ENCODE results near the gene ATP5ME.
A peak's percentile ranks its signal among the peaks of the same experiment; 100 is the strongest.

ATP5ME gene

DNA sequence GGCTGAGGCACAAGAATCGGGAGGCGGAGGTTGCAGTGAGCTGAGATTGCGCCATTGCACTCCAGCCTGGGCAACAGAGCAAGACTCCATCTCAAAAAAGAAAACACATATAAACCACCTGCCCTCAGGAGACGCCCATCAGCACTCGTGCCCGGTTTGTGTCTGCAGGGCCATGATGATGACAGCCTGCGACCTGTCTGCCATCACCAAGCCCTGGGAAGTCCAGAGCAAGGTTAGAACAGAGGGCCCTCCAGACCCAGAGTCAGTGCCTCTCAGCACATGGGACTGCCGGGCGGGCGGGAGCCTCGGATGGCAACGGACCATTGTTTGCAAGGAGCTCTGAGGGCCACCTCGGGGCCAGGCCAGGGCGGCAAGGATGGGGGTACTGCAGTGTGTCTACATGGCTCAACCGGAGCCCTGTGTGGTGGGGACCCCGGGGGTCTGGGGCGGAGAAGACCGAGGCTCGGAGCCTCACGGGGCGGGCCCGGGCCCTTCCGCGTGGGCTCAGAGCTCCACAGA, 9.3 kb downstream of the ATP5ME start:
- no peak overlapping the region for H3K9ac ChIP-seq (ENCODE audit: low read length)
- no peak overlapping the region for H3K4me3 ChIP-seq (ENCODE audit: low read depth, low read length)
- no peaks in the 10 kb centered on the region for H3K9me3 ChIP-seq (ENCODE audit: control insufficient read depth, insufficient read depth, low read depth, low read length)
- H3K4me1 ChIP-seq (ENCODE audit: control insufficient read depth, insufficient read depth, low read length) = peaks cover 4% of the 10 kb centered on the region; the same call in 1 of the 2 replicates
- no peak overlapping the region for H3K27ac ChIP-seq (ENCODE audit: low read depth, low read length)
- H3K36me3 ChIP-seq (ENCODE audit: control insufficient read depth, insufficient read depth, low read length) = no peaks in the 10 kb centered on the region; the same call in none of the 2 replicates
- H3K27me3 ChIP-seq (ENCODE audit: control insufficient read depth, insufficient read depth, low read length) = no peaks in the 10 kb centered on the region

- Histone ChIP-seq H3K36me3 (ENCODE audit: control insufficient read depth, insufficient read depth, low read length) (no peaks in the 10 kb centered on the region; the same call in none of the 2 replicates), H3K9ac (ENCODE audit: low read length) (peak overlapping the region; percentile 78), H3K27ac (ENCODE audit: low read depth, low read length) (peak overlapping the region; percentile 36; the same call in 1 of the 2 replicates), H3K9me3 (ENCODE audit: control insufficient read depth, insufficient read depth, low read depth, low read length) (no peaks in the 10 kb centered on the region), H3K27me3 (ENCODE audit: control insufficient read depth, insufficient read depth, low read length) (no peaks in the 10 kb centered on the region), H3K4me1 (ENCODE audit: control insufficient read depth, insufficient read depth, low read length) (peaks cover 4% of the 10 kb centered on the region; the same call in 1 of the 2 replicates), H3K4me3 (ENCODE audit: low read depth, low read length) (peak overlapping the region; percentile 77)
Observed at GRCh38 chr4:663438-664428, 10.3 kb downstream of the ATP5ME start.

- peak overlapping the region; percentile 77 for H3K4me3 ChIP-seq (ENCODE audit: low read depth, low read length)
- no peaks in the 10 kb centered on the region for H3K27me3 ChIP-seq (ENCODE audit: control insufficient read depth, insufficient read depth, low read length)
- H3K9ac ChIP-seq (ENCODE audit: low read length) = peak overlapping the region; percentile 78
- no peak overlapping the region for H3K27ac ChIP-seq (ENCODE audit: low read depth, low read length)
- H3K9me3 ChIP-seq (ENCODE audit: control insufficient read depth, insufficient read depth, low read depth, low read length) = no peaks in the 10 kb centered on the region
- no peaks in the 10 kb centered on the region; the same call in none of the 2 replicates for H3K36me3 ChIP-seq (ENCODE audit: control insufficient read depth, insufficient read depth, low read length)
- peaks cover 4% of the 10 kb centered on the region; the same call in 1 of the 2 replicates for H3K4me1 ChIP-seq (ENCODE audit: control insufficient read depth, insufficient read depth, low read length)
Observed at GRCh38 chr4:663046-663437, 11.0 kb downstream of the ATP5ME start.

- H3K36me3 ChIP-seq (ENCODE audit: control insufficient read depth, insufficient read depth, low read length) = no peaks in the 10 kb centered on the region; the same call in none of the 2 replicates
- H3K4me3 ChIP-seq (ENCODE audit: low read depth, low read length) = no peak overlapping the region
- peaks cover 4% of the 10 kb centered on the region; the same call in 1 of the 2 replicates for H3K4me1 ChIP-seq (ENCODE audit: control insufficient read depth, insufficient read depth, low read length)
Observed at GRCh38 chr4:661881-662761, 12.0 kb downstream of the ATP5ME start.

GRCh38 chr4:661231-661630, 12.8 kb downstream of the ATP5ME start:
- no peak overlapping the region for H3K9ac ChIP-seq (ENCODE audit: low read length)
- H3K9me3 ChIP-seq (ENCODE audit: control insufficient read depth, insufficient read depth, low read depth, low read length) = no peaks in the 10 kb centered on the region
- H3K27me3 ChIP-seq (ENCODE audit: control insufficient read depth, insufficient read depth, low read length) = no peaks in the 10 kb centered on the region
- no peak overlapping the region for H3K4me3 ChIP-seq (ENCODE audit: low read depth, low read length)
- peaks cover 4% of the 10 kb centered on the region; the same call in 1 of the 2 replicates for H3K4me1 ChIP-seq (ENCODE audit: control insufficient read depth, insufficient read depth, low read length)
- H3K27ac ChIP-seq (ENCODE audit: low read depth, low read length) = no peak overlapping the region
- H3K36me3 ChIP-seq (ENCODE audit: control insufficient read depth, insufficient read depth, low read length) = no peaks in the 10 kb centered on the region; the same call in none of the 2 replicates

More at GRCh38 chr4:661881-662761, 12.0 kb downstream of the ATP5ME start:
- Histone ChIP-seq H3K9me3 (ENCODE audit: control insufficient read depth, insufficient read depth, low read depth, low read length) (no peaks in the 10 kb centered on the region), H3K9ac (ENCODE audit: low read length) (no peak overlapping the region), H3K27me3 (ENCODE audit: control insufficient read depth, insufficient read depth, low read length) (no peaks in the 10 kb centered on the region), H3K27ac (ENCODE audit: low read depth, low read length) (no peak overlapping the region)

- Histone ChIP-seq H3K9me3 (ENCODE audit: control insufficient read depth, insufficient read depth, low read depth, low read length) (no peaks in the 10 kb centered on the region), H3K27ac (ENCODE audit: low read depth, low read length) (no peak overlapping the region), H3K36me3 (ENCODE audit: control insufficient read depth, insufficient read depth, low read length) (no peaks in the 10 kb centered on the region; the same call in none of the 2 replicates), H3K4me1 (ENCODE audit: control insufficient read depth, insufficient read depth, low read length) (peaks cover 4% of the 10 kb centered on the region; the same call in 1 of the 2 replicates), H3K9ac (ENCODE audit: low read length) (no peak overlapping the region), H3K4me3 (ENCODE audit: low read depth, low read length) (no peak overlapping the region), H3K27me3 (ENCODE audit: control insufficient read depth, insufficient read depth, low read length) (no peaks in the 10 kb centered on the region)
Observed at GRCh38 chr4:660401-660800, 13.7 kb downstream of the ATP5ME start.

- Histone ChIP-seq H3K27ac (ENCODE audit: low read depth, low read length) (no peak overlapping the region), H3K27me3 (ENCODE audit: control insufficient read depth, insufficient read depth, low read length) (no peaks in the 10 kb centered on the region), H3K9me3 (ENCODE audit: control insufficient read depth, insufficient read depth, low read depth, low read length) (no peaks in the 10 kb centered on the region), H3K4me1 (ENCODE audit: control insufficient read depth, insufficient read depth, low read length) (peaks cover 4% of the 10 kb centered on the region; the same call in 1 of the 2 replicates), H3K9ac (ENCODE audit: low read length) (no peak overlapping the region), H3K4me3 (ENCODE audit: low read depth, low read length) (no peak overlapping the region), H3K36me3 (ENCODE audit: control insufficient read depth, insufficient read depth, low read length) (no peaks in the 10 kb centered on the region; the same call in none of the 2 replicates)
Observed at GRCh38 chr4:659851-660250, 14.2 kb downstream of the ATP5ME start.

DNA sequence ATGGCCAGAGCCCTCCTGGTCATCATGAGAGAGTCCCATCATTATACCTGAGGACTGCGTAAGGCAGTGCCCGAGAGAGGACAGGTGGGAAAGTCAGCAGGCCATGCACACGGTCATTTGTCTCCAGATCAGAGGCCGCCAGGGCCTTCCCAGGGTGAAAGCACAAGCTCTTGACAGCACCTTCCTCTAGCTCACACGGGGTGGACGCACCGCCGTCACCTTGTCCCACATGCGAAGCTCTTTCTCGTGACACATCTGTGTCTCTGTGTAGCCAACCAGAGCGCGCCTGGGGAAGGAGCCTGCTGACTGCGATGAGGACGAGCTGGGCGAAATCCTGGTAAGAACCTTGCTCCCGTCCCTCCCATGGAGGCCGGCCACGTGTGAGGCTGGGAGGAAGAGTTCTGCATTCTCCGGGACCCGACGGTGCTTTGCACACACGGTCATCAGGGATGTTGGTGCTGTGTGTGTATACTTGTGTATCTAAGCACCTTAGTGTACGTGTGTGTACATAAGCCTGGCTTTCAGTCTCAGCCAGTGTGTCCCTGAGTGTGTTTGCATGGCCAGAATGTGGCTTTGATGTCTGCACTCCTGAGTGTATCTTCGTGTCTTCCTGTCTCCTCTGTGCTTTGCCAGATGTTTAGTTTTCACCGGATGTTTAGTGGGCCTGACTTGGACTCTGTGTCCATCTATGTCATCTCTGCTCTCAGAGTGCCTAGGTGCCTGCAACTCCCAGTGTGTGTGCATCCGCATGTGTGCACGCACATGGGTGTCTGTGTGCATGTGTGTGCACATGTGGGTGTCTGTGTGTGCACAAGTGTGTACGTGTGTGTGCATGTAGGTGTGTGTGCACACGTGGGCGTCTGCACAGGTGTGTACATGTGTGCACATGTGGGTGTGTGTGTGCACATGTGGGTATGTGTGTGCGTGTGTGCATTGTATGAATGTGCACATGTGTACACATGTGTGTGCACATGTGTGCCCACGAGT, 15.1 kb downstream of the ATP5ME start:
- no peak overlapping the region for H3K9ac ChIP-seq (ENCODE audit: low read length)
- H3K9me3 ChIP-seq (ENCODE audit: control insufficient read depth, insufficient read depth, low read depth, low read length) = no peaks in the 10 kb centered on the region
- no peak overlapping the region for H3K27ac ChIP-seq (ENCODE audit: low read depth, low read length)
- H3K4me3 ChIP-seq (ENCODE audit: low read depth, low read length) = no peak overlapping the region
- H3K27me3 ChIP-seq (ENCODE audit: control insufficient read depth, insufficient read depth, low read length) = no peaks in the 10 kb centered on the region
- no peaks in the 10 kb centered on the region; the same call in none of the 2 replicates for H3K36me3 ChIP-seq (ENCODE audit: control insufficient read depth, insufficient read depth, low read length)
- H3K4me1 ChIP-seq (ENCODE audit: control insufficient read depth, insufficient read depth, low read length) = peaks cover 4% of the 10 kb centered on the region; the same call in 1 of the 2 replicates

GRCh38 chr4:657834-658667, 16.0 kb downstream of the ATP5ME start:
- peaks cover 1% of the 10 kb centered on the region; the same call in 1 of the 2 replicates for H3K4me1 ChIP-seq (ENCODE audit: control insufficient read depth, insufficient read depth, low read length)
- no peaks in the 10 kb centered on the region for H3K9me3 ChIP-seq (ENCODE audit: control insufficient read depth, insufficient read depth, low read depth, low read length)
- no peak overlapping the region for H3K27ac ChIP-seq (ENCODE audit: low read depth, low read length)
- no peaks in the 10 kb centered on the region; the same call in none of the 2 replicates for H3K36me3 ChIP-seq (ENCODE audit: control insufficient read depth, insufficient read depth, low read length)
- H3K9ac ChIP-seq (ENCODE audit: low read length) = no peak overlapping the region
- no peaks in the 10 kb centered on the region for H3K27me3 ChIP-seq (ENCODE audit: control insufficient read depth, insufficient read depth, low read length)
- no peak overlapping the region for H3K4me3 ChIP-seq (ENCODE audit: low read depth, low read length)

All from HUES6 (cell line).